Measurements from ENCODE around the gene PTF1A.
"Not testable (repeated sequence)": the region's sequence is repeated elsewhere in the genome, so short reads cannot be mapped to it uniquely, and the experiment has no call there.

DNA sequence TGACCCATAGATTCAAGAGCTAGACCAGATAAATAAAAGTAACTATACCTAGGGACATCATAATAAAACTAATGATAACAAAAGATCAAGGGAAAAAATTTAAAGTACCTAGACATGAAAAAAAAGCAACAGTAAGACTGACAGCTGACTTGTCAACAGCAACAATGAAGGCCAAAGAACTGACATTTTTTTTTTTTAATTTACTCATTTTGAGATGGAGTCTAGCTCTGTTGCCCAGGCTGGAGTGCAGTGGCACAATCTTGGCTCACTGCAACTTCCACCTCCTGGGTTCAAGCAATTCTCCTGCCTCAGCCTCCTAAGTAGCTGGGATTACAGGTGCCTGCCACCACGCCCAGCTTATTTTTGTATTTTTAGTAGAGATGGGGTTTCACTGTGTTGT is 49.7 kb downstream of the PTF1A start:
- TF ChIP-seq, protein P1, sequence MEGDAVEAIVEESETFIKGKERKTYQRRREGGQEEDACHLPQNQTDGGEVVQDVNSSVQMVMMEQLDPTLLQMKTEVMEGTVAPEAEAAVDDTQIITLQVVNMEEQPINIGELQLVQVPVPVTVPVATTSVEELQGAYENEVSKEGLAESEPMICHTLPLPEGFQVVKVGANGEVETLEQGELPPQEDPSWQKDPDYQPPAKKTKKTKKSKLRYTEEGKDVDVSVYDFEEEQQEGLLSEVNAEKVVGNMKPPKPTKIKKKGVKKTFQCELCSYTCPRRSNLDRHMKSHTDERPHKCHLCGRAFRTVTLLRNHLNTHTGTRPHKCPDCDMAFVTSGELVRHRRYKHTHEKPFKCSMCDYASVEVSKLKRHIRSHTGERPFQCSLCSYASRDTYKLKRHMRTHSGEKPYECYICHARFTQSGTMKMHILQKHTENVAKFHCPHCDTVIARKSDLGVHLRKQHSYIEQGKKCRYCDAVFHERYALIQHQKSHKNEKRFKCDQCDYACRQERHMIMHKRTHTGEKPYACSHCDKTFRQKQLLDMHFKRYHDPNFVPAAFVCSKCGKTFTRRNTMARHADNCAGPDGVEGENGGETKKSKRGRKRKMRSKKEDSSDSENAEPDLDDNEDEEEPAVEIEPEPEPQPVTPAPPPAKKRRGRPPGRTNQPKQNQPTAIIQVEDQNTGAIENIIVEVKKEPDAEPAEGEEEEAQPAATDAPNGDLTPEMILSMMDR (IDR thresholded peaks at IDR 0.05; ENCODE audit: insufficient read depth, low read depth, low read length) = not testable (repeated sequence)
- not testable (repeated sequence) for TF ChIP-seq EZH2 (IDR thresholded peaks at IDR 0.05; ENCODE audit: insufficient read depth, low read length)
